ENCODE results near the gene SNX33.

GRCh38 chr15:75641603-75642002, 6.1 kb upstream of the SNX33 start:
- TF ChIP-seq CTCF (IDR thresholded peaks at IDR 0.05; ENCODE audit: poor library complexity) (no peak), EZH2 (IDR thresholded peaks at IDR 0.05; ENCODE audit: borderline replicate concordance) (no peak), EZH2phosphoT487 (IDR thresholded peaks at IDR 0.05; ENCODE audit: low read depth, severe bottlenecking, unreplicated experiment) (no peak)

Measured in hepatocyte (in vitro differentiated cells).